PC-3 (cell line): ENCODE data around the gene KIAA0513.

Experiments
- EZH2 ChIP-seq: fragments of 300-600 bp; sonication (generic); IDR thresholded peaks from one replicate; pipeline ENCODE4 v1.6.1; 2017; ENCODE audit warnings: antibody characterized with exemption, mild to moderate bottlenecking, low read length; ENCODE audit not compliant: unreplicated experiment
- EZH2phosphoT487 ChIP-seq: fragments of 300-600 bp; sonication (generic); IDR thresholded peaks from 2 replicates; pipeline ENCODE4 v1.6.1; 2018; ENCODE audit warnings: mild to moderate bottlenecking, antibody characterized with exemption, low read length, borderline replicate concordance
- TF ChIP-seq, protein P1 (sequence below): fragments of 300-600 bp; sonication (generic); conservative IDR thresholded peaks from 2 replicates; pipeline ENCODE4 v1.5.1; 2017; ENCODE audit warnings: antibody characterized with exemption, low read depth, mild to moderate bottlenecking, low read length

DNA sequence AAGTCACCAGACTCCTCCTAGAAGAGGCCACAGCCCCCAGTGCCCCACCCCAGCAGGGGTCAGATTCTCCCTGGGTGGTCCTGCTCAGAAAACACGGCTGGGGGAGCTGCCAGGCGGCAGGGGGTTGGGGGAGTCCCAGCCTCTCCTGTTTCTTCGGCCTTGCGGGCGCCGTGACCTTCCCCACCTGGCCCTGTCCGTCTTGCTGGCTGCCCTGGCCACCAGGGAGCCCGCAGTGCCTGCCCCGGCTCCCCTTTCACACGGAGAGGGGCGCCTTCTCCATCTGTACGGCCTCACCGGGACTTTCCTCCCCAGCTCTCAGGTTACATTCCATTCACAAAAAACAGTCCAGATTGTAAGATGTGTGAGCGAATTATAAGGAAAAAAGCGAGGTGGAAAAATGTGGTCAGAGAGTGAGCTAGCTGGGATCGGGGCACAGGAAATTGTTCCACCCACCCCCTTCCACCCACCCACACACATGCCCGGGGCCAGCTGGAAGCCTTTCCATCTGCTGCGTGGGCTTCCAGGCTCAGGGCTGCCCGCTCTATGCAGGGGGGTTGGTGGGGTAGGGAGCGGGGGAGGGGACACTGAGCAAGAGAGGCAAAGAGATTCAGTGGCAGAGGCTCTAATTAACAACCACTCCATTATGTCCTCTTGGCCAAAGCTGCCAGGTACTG lies 99.2 kb downstream of the KIAA0513 start:
- no peak for TF ChIP-seq EZH2
- TF ChIP-seq, protein P1, sequence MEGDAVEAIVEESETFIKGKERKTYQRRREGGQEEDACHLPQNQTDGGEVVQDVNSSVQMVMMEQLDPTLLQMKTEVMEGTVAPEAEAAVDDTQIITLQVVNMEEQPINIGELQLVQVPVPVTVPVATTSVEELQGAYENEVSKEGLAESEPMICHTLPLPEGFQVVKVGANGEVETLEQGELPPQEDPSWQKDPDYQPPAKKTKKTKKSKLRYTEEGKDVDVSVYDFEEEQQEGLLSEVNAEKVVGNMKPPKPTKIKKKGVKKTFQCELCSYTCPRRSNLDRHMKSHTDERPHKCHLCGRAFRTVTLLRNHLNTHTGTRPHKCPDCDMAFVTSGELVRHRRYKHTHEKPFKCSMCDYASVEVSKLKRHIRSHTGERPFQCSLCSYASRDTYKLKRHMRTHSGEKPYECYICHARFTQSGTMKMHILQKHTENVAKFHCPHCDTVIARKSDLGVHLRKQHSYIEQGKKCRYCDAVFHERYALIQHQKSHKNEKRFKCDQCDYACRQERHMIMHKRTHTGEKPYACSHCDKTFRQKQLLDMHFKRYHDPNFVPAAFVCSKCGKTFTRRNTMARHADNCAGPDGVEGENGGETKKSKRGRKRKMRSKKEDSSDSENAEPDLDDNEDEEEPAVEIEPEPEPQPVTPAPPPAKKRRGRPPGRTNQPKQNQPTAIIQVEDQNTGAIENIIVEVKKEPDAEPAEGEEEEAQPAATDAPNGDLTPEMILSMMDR = no peak
- TF ChIP-seq EZH2phosphoT487 = no peak
